HFF-Myc (cell line): Measurements from ENCODE around the gene PRKCA.

Experiments
- DNase-seq: peaks from one replicate; pipeline ENCODE4 v3.0.0-alpha.2; 2011; ENCODE audit warnings: low read depth; ENCODE audit errors: extremely low read depth
- H3K4me3 ChIP-seq: replicated peaks from 2 replicates; pipeline ENCODE4 v1.5.1; 2011; ENCODE audit warnings: low read depth, mild to moderate bottlenecking, control low read depth, low read length
- TF ChIP-seq, protein P1 (sequence below): IDR thresholded peaks from 2 replicates; pipeline ENCODE4 v1.5.1; 2012; ENCODE audit warnings: mild to moderate bottlenecking, low read depth, low read length, control low read depth; ENCODE audit errors: missing control alignments

Gene PRKCA

DNA sequence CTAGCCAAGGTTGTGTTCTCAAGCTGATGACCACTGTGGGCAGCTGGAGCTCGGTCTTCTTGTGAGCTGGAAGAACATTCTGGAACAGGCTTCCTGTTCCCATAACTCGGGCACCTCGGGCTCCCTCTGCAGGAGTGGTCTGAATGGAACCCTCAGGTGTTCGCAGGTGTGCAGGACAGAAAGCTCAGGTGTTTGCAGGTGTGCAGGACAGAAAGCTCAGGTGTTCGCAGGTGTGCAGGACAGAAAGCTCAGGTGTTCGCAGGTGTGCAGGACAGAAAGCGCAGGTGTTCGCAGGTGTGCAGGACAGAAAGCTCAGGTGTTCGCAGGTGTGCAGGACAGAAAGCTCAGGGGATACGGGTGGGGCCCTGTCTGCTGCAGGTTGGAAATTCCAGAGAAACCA, 423.5 kb downstream of the PRKCA start:
- no peak overlapping the region for H3K4me3 ChIP-seq
- TF ChIP-seq, protein P1, sequence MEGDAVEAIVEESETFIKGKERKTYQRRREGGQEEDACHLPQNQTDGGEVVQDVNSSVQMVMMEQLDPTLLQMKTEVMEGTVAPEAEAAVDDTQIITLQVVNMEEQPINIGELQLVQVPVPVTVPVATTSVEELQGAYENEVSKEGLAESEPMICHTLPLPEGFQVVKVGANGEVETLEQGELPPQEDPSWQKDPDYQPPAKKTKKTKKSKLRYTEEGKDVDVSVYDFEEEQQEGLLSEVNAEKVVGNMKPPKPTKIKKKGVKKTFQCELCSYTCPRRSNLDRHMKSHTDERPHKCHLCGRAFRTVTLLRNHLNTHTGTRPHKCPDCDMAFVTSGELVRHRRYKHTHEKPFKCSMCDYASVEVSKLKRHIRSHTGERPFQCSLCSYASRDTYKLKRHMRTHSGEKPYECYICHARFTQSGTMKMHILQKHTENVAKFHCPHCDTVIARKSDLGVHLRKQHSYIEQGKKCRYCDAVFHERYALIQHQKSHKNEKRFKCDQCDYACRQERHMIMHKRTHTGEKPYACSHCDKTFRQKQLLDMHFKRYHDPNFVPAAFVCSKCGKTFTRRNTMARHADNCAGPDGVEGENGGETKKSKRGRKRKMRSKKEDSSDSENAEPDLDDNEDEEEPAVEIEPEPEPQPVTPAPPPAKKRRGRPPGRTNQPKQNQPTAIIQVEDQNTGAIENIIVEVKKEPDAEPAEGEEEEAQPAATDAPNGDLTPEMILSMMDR, result no peak
- DNase-seq, result no peak

DNA sequence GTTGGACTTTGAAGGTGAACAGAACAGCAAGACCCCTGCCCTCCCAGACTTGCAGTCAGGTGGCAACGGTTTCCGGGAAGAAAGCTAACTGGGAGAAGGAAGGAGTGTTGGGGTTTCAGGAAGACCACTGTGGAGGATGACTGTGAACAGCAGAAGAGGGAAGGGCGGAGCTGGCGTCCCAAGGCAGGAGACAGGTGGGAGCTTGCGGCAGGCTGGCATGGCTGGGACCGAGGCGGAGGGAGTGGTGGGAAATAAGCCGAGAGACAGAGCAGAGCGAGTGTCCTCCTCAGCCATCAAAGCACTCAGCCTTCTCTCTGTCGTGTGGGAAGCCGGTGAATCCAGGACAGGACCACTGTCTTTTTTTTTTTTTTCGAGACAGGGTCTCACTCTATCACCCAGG, 424.0 kb downstream of the PRKCA start:
- DNase-seq, result no peak
- TF ChIP-seq, protein P1, result no peak
- H3K4me3 ChIP-seq, result no peak overlapping the region

DNA sequence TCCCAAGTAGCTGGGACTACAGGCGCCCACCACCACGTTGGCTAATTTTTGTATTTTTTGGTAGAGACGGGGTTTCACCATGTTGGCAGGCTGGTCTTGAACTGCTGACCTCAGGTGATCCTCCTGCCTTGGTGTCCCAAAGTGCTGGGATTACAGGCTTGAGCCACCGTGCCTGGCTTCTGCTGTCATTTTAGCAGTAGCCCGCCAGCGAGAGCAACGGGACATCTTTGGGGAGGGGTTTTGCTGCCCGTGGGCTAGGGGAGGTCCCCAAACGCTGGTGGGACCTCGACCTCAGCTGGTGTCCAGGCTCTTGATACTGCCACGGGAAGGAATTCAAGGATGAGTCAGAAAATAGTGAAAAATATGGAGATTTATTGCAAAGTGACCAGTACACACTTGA, 424.4 kb downstream of the PRKCA start:
- no peak for DNase-seq
- TF ChIP-seq, protein P1, result no peak
- no peak overlapping the region for H3K4me3 ChIP-seq

DNA sequence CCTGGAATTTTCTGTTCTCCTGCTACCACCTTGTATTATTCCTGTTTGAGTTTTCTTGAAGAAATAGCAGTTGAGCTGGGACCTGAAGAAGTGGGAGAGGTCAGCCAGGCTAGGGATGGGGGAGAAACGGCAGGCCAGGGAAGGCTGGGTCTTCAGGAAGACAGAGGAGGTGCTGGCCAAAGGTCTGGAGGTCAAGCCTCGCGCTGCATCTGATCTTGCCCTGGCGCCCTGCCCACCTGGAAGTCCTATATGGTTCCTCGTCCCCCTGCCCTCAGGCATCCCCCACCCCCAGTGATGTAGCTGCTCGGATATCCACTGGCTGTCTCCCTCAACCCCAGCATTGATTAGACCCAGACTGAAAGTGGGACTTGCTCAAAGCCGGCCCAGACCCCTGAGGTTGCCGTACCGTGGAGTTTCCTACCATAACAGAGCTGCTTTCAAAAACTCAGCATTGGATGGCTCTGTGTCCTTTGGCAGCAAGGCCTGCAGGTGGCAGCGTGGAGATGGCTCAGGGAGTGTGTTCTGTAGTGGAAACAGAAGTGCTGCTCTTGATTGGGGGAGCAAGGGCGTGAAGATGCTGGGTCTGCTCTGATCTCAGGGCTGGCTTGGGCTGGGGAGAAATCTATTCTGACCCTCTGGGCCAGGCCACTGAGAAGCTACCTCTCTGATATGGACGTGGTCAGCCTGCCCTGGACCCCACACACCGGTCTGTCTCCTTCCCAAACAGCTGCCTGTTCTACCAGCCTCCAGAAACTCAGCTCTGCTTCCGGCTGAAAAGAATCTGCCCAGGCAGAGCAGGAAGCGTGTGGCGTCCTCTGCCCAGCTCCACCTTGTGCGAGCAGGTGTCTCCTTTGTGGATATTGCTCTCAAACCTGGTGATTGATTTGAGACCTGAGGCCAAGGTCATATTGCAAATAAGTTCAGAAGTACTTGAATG, 425.5 kb downstream of the PRKCA start:
- H3K4me3 ChIP-seq, result no peak overlapping the region
- no peak for DNase-seq

DNA sequence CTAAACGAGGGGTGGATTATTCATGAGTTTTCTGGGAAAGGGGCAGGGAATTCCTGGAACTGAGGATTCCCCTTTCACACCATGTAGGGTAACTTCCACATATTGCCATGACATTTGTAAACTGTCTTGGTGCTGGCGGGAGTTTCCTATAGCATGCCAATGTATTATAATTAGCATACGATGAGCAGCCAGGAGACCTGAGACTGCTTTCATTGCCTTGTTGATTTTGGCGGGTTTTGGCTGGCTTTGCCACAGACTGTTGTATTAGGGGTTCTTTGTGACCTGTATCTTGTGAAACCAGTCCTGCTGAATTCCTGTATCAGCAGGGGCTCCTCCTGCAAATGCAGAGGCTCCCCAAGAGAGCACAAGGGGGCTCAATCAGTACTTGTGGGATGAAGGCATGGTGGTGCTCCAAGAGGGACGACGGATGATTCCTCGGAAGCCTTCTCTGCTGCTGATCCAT, 428.1 kb downstream of the PRKCA start:
- DNase-seq, result no peak
- TF ChIP-seq, protein P1, result no peak
- H3K4me3 ChIP-seq, result no peak overlapping the region

More for the DNA sequence above, 425.5 kb downstream of the PRKCA start:
- TF ChIP-seq, protein P1, result peak; percentile 73

DNA sequence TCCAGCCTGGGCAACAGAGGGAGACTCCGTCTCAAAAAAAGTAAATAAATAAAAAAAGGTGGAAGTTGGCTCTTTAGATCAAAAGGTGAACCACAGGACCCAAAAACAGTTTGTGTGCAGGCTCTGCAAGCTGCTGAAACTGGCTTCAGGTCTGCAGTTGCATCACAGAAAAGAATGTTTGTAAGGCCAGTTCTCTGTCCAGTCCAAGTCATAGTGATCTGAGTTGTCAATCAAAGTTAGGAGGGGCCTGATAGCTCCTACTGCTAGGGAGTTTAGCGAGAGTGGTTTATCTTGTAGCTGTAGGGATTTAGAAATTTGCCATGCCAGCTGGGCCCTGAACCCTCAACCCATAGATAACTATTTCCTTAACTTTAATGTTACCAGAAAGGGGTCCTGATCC, 431.3 kb downstream of the PRKCA start:
- TF ChIP-seq, protein P1, result no peak
- no peak for DNase-seq
- no peak overlapping the region for H3K4me3 ChIP-seq
